SK-N-SH treated with all-trans-retinoic acid at 6 μM for 48 hours (cell line): ENCODE measurements around the gene CACNA1B.

Experiments
- GLIS3 ChIP-seq: fragments of 250-450 bp; sonication (Bioruptor Pico); IDR thresholded peaks from 2 replicates; pipeline ENCODE4 v1.5.0; 2020; ENCODE audit warnings: mild to moderate bottlenecking, moderate library complexity
- POU6F1 ChIP-seq: fragments of 250-450 bp; sonication (Bioruptor Pico); IDR thresholded peaks from 2 replicates; pipeline ENCODE4 v1.8.0; 2021; ENCODE audit warnings: low read depth, mild to moderate bottlenecking, moderate library complexity, borderline replicate concordance
- PPARA ChIP-seq: fragments of 250-450 bp; sonication (Bioruptor Pico); IDR thresholded peaks from 2 replicates; pipeline ENCODE4 v1.5.0; 2020; ENCODE audit warnings: mild to moderate bottlenecking, borderline replicate concordance
- RARB ChIP-seq: fragments of 250-450 bp; sonication (Bioruptor Pico); IDR thresholded peaks from 2 replicates; pipeline ENCODE4 v1.8.0; 2021; ENCODE audit warnings: mild to moderate bottlenecking, moderate library complexity
- SNAI2 ChIP-seq: fragments of 250-450 bp; sonication (Bioruptor Pico); IDR thresholded peaks from 2 replicates; pipeline ENCODE4 v1.5.0; 2020; ENCODE audit warnings: mild to moderate bottlenecking, moderate library complexity
- ZNF565 ChIP-seq: fragments of 450-650 bp; formaldehyde crosslinking; conservative IDR thresholded peaks from 2 replicates; pipeline ENCODE4 v1.5.0; 2020; ENCODE audit warnings: low read depth, mild to moderate bottlenecking, moderate library complexity
- TF ChIP-seq, protein P1 (sequence below): fragments of 250-450 bp; sonication (Bioruptor Pico); IDR thresholded peaks from 2 replicates; pipeline ENCODE4 v1.8.0; 2020; ENCODE audit warnings: mild to moderate bottlenecking, moderate library complexity, borderline replicate concordance
- TF ChIP-seq, protein P2 (sequence below): fragments of 250-450 bp; sonication (Bioruptor Pico); IDR thresholded peaks from 2 replicates; pipeline ENCODE4 v1.5.0; 2020; ENCODE audit warnings: mild to moderate bottlenecking, moderate library complexity

DNA sequence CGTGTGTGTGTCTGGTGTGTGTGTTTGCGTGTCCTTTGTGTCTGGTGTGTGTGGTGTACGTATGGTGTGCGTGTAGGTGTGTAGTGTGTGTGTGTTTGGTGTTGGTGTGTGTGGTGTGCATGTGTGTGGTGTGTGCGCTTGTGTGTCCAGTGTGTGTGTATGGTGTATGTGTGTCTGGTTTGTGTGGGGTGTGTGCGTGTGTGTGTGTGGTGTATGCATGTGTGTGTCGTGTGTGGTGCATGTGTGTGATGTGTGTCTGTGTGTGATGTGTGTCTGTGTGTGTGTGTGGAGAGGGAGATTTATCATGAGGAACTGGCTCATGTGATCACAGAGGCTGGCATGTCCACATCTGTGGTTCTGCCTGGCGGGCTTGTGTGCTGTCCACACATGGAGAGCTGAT lies 71.7 kb downstream of the CACNA1B start:
- TF ChIP-seq ZNF565 (CRISPR knock-in tag) = no peak
- TF ChIP-seq, protein P1, sequence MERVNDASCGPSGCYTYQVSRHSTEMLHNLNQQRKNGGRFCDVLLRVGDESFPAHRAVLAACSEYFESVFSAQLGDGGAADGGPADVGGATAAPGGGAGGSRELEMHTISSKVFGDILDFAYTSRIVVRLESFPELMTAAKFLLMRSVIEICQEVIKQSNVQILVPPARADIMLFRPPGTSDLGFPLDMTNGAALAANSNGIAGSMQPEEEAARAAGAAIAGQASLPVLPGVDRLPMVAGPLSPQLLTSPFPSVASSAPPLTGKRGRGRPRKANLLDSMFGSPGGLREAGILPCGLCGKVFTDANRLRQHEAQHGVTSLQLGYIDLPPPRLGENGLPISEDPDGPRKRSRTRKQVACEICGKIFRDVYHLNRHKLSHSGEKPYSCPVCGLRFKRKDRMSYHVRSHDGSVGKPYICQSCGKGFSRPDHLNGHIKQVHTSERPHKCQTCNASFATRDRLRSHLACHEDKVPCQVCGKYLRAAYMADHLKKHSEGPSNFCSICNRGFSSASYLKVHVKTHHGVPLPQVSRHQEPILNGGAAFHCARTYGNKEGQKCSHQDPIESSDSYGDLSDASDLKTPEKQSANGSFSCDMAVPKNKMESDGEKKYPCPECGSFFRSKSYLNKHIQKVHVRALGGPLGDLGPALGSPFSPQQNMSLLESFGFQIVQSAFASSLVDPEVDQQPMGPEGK (CRISPR knock-in tag) = no peak
- TF ChIP-seq RARB (CRISPR knock-in tag) = no peak
- TF ChIP-seq, protein P2, sequence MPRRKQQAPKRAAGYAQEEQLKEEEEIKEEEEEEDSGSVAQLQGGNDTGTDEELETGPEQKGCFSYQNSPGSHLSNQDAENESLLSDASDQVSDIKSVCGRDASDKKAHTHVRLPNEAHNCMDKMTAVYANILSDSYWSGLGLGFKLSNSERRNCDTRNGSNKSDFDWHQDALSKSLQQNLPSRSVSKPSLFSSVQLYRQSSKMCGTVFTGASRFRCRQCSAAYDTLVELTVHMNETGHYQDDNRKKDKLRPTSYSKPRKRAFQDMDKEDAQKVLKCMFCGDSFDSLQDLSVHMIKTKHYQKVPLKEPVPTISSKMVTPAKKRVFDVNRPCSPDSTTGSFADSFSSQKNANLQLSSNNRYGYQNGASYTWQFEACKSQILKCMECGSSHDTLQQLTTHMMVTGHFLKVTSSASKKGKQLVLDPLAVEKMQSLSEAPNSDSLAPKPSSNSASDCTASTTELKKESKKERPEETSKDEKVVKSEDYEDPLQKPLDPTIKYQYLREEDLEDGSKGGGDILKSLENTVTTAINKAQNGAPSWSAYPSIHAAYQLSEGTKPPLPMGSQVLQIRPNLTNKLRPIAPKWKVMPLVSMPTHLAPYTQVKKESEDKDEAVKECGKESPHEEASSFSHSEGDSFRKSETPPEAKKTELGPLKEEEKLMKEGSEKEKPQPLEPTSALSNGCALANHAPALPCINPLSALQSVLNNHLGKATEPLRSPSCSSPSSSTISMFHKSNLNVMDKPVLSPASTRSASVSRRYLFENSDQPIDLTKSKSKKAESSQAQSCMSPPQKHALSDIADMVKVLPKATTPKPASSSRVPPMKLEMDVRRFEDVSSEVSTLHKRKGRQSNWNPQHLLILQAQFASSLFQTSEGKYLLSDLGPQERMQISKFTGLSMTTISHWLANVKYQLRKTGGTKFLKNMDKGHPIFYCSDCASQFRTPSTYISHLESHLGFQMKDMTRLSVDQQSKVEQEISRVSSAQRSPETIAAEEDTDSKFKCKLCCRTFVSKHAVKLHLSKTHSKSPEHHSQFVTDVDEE = no peak
- no peak for TF ChIP-seq POU6F1 (CRISPR knock-in tag)
- no peak for TF ChIP-seq GLIS3 (CRISPR knock-in tag)
- no peak for TF ChIP-seq PPARA (CRISPR knock-in tag)
- no peak for TF ChIP-seq SNAI2 (CRISPR knock-in tag)
